Activated CD4-positive, CD25-positive, alpha-beta regulatory T cell treated with anti-CD3 and anti-CD28 coated beads, Interleukin-2, amount 50 U/mL, for 16 hours (primary cell): Measurements from ENCODE around the gene MDK.

Experiments used
- DNase-seq: peaks from one replicate; pipeline ENCODE4 v3.0.0-alpha.2; 2020; ENCODE audit warnings: low read depth, low spot score

MDK gene

GRCh38 chr11:46347637-46348311, 33.7 kb upstream of the MDK start:
- no peak for DNase-seq

GRCh38 chr11:46348566-46349401, 32.7 kb upstream of the MDK start:
- no peak for DNase-seq

GRCh38 chr11:46350695-46351094, 30.8 kb upstream of the MDK start:
- DNase-seq: no peak

- no peak for DNase-seq
Observed at GRCh38 chr11:46351148-46351547, 30.3 kb upstream of the MDK start.

GRCh38 chr11:46351606-46352005, 29.9 kb upstream of the MDK start:
- DNase-seq: no peak

GRCh38 chr11:46352063-46352841, 29.2 kb upstream of the MDK start:
- peak; percentile 54 for DNase-seq

GRCh38 chr11:46353698-46354097, 27.8 kb upstream of the MDK start:
- no peak for DNase-seq

- no peak for DNase-seq
Observed at GRCh38 chr11:46356924-46357482, 24.5 kb upstream of the MDK start.

GRCh38 chr11:46357483-46357936, 24.0 kb upstream of the MDK start:
- no peak for DNase-seq

- DNase-seq: no peak
Observed at GRCh38 chr11:46359953-46360352, 21.5 kb upstream of the MDK start.

- DNase-seq: no peak
Observed at GRCh38 chr11:46360878-46361277, 20.6 kb upstream of the MDK start.

- DNase-seq: peak; percentile 40
Observed at GRCh38 chr11:46361283-46362155, 19.9 kb upstream of the MDK start.

GRCh38 chr11:46362156-46363030, 19.1 kb upstream of the MDK start:
- no peak for DNase-seq

GRCh38 chr11:46363031-46363407, 18.4 kb upstream of the MDK start:
- no peak for DNase-seq

- DNase-seq: no peak
Observed at GRCh38 chr11:46363455-46364005, 17.9 kb upstream of the MDK start.

- DNase-seq: no peak
Observed at GRCh38 chr11:46364056-46364455, 17.4 kb upstream of the MDK start.

GRCh38 chr11:46364791-46365190, 16.7 kb upstream of the MDK start:
- DNase-seq: no peak

GRCh38 chr11:46366260-46366659, 15.2 kb upstream of the MDK start:
- DNase-seq: no peak

GRCh38 chr11:46366661-46367161, 14.8 kb upstream of the MDK start:
- DNase-seq: no peak
